ENCODE measurements around the gene MAP3K5. TPM values are rescaled to one million over a fixed set of nuclear protein-coding genes. Genes with fewer than 3 reads are reported as not detected.

Gene MAP3K5
- total and polyA plus RNA-seq, 2 donors (not counting 3 experiments of a cell fraction or from before 2014, with no cell fraction given), result 1.5 to 7.0 TPM

- no peak overlapping the region for H3K4me2 ChIP-seq (ENCODE audit: insufficient read depth, low read length)
- intact Hi-C loops (cut with micrococcal nuclease), result no loop called here
- H2AFZ ChIP-seq (ENCODE audit: low read depth, low read length), result no peak overlapping the region
- ChIA-PET CTCF (interaction anchor here (0.7 to 1.0 kb wide), 2 partner anchors 9 to 35 kb away, joined by 3 read pairs; partner anchors contain the start of gene MAP3K5), POLR2A (no interaction called here)
- peaks cover 11% of the 10 kb centered on the region for H3K4me1 ChIP-seq (ENCODE audit: control insufficient read depth, extremely low read depth, insufficient read depth, low read length)
- DNase-seq (ENCODE audit: low read depth, low spot score), result no peak
- dilution Hi-C loops (cut with MboI; ENCODE audit: extremely low pct_ligation_motif_present, low sequenced_read_pairs), result no loop called here
- H3K9me1 ChIP-seq (replicated peaks; ENCODE audit: control insufficient read depth, extremely low read depth, insufficient read depth, low read length), result no peaks in the 10 kb centered on the region
- TF ChIP-seq MYC (IDR thresholded peaks at IDR 0.05; ENCODE audit: low read depth, low read length) (no peak), CTCF (IDR thresholded peaks at IDR 0.05; ENCODE audit: extremely low read depth in 1 of 2, insufficient read depth in 1 of 2, low read depth in 1 of 2, low read length in 2 of 2) (no peak), MAX (IDR thresholded peaks at IDR 0.05; ENCODE audit: insufficient read depth, insufficient read length) (no peak), POLR2AphosphoS5 (IDR thresholded peaks at IDR 0.05; ENCODE audit: insufficient read depth, low read depth, low read length) (no peak), EZH2 (IDR thresholded peaks at IDR 0.05; ENCODE audit: borderline replicate concordance, low read depth, low read length, severe bottlenecking) (no peak), POLR2A (IDR thresholded peaks at IDR 0.05; ENCODE audit: low read depth, low read length) (no peak), FOS (IDR thresholded peaks at IDR 0.05; ENCODE audit: borderline replicate concordance, insufficient read depth, low read length) (no peak), GATA2 (IDR thresholded peaks at IDR 0.05; ENCODE audit: insufficient read depth, insufficient read length, low read depth, low read length) (no peak), JUN (IDR thresholded peaks at IDR 0.05; ENCODE audit: borderline replicate concordance, insufficient read depth, insufficient read length, low read depth) (no peak)
- H3K4me3 ChIP-seq (replicated peaks in 1 of 3; ENCODE audit: insufficient read depth in 1 of 3, low read depth in 1 of 3, low read length in 3 of 3), result no peak overlapping the region
- no peak overlapping the region for H3K27ac ChIP-seq (ENCODE audit: insufficient read depth, low read depth, low read length)
- no peaks in the 10 kb centered on the region for H3K36me3 ChIP-seq (ENCODE audit: control insufficient read depth in 2 of 2, extremely low read depth in 1 of 2, insufficient read depth in 2 of 2, low read length in 2 of 2)
- no peaks in the 10 kb centered on the region for H4K20me1 ChIP-seq (replicated peaks; ENCODE audit: control insufficient read depth, extremely low read depth, insufficient read depth, low read length)
- BruUV-seq (replicated peaks), result no TSS peak
- H3K9ac ChIP-seq (replicated peaks; ENCODE audit: extremely low read depth, insufficient read depth, low read length), result no peak overlapping the region
- H3K79me2 ChIP-seq (ENCODE audit: control insufficient read depth, insufficient read depth, low read length), result peaks cover 2% of the 10 kb centered on the region
- H3K27me3 ChIP-seq (ENCODE audit: control insufficient read depth in 2 of 2, insufficient read depth in 2 of 2, low read length in 2 of 2), result no peaks in the 10 kb centered on the region
- H3K9me3 ChIP-seq (replicated peaks; ENCODE audit: control insufficient read depth, insufficient read depth, low read length), result no peaks in the 10 kb centered on the region
- no peak for FAIRE-seq
These were observed 35.1 kb downstream of the MAP3K5 start for GRCh38 chr6:136757150-136757549.

Measured in endothelial cell of umbilical vein (primary cell).